HG03469 (cell line): ENCODE measurements around the gene TGFBR3L.

ENCODE experiments used
- ATAC-seq: cut with Tn5 transposase; IDR thresholded peaks from one replicate; pipeline ENCODE4 v1.9.1; 2021; ENCODE audit warnings: mild to moderate bottlenecking, moderate library complexity, moderate number of reproducible peaks; ENCODE audit not compliant: unreplicated experiment

The TGFBR3L gene

DNA sequence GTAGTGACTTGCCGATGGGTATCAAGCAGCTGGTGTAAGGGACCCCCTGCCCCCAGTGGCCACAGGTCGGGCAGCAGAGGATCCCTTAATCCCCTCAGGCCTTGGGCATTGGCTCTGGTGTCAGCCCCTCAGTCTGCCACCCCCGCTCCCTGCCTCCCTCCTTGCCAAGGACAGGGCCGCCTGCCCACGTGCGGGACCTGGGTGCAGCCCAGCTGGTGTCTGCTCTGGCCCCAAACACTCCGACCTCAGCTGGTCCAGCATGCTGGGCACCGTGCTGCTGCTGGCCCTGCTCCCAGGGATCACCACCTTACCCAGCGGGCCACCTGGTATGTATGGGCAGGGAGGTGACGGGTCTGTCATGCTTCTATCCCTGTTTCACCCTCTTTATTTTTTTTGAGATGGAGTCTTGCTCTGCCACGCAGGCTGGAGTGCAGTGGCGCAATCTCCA is at the start of gene TGFBR3L:
Gene TGFBR3L, plus strand, starts transcription at position 233 of the 448 bp plus-strand sequence.
- ATAC-seq = no peak

DNA sequence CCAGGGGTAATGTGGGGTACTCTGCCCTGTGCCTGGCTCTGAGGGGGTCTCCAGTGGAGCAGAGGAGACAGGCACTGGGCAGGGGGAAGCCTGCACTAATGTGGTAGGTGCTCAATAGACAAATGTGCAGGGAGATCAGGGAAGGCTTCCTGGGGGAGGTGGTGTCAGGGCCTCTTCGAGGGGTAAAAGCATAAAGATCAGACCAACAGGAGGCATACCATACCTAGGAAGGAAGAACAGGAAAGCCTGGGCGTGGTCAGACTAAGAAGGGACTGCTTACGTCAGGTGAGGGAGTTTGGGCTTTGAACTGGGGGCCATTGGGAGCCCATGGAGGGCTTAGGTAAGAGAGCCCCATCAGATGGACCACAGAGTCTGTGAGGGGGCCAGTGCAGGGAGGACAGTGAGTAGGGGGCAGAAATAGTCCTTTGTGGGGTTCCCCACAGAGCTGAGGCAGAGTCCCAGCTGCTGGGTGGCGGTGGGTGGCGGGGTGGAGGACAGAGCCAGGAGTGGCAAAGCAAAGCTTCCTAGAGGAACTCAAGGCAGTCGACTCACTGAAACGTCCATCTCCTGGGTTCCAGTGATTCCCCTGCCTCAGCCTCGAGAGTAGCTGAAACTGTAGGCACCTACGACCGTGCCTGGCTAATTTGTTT is 49.2 kb upstream of the TGFBR3L start:
- no peak for ATAC-seq

DNA sequence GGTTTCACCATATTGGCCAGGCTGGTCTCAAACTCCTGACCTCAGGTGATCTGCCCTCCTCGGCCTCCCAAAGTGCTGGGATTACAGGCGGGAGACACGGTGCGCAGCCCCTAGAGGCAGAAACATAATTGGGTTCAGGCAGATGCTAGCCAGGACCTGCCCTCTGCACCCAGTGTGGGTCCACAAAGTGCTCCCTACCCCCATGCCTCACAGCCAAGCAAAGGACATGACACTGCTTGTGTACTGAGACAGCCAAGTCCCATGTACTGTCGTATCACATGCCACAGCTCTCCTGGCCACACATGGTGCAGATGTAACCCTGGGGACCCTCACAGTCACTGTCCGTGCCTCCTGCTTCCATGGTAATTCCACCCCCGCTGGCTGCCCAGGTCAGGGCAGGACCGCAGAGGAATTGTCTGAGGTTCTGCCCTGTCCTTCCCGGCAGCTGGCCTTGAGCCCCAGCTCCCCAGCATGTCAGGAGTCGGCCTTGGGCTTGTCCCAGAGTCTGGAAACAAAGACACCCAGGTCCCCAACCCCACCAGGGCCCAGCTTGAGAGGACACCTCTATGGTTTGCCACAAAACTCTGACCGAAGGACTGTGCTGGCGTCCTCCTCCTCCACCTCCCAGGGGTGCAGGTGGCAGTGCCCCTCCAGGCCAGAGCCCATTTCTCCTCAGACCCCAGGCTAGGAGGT is 48.1 kb upstream of the TGFBR3L start:
- ATAC-seq = no peak

DNA sequence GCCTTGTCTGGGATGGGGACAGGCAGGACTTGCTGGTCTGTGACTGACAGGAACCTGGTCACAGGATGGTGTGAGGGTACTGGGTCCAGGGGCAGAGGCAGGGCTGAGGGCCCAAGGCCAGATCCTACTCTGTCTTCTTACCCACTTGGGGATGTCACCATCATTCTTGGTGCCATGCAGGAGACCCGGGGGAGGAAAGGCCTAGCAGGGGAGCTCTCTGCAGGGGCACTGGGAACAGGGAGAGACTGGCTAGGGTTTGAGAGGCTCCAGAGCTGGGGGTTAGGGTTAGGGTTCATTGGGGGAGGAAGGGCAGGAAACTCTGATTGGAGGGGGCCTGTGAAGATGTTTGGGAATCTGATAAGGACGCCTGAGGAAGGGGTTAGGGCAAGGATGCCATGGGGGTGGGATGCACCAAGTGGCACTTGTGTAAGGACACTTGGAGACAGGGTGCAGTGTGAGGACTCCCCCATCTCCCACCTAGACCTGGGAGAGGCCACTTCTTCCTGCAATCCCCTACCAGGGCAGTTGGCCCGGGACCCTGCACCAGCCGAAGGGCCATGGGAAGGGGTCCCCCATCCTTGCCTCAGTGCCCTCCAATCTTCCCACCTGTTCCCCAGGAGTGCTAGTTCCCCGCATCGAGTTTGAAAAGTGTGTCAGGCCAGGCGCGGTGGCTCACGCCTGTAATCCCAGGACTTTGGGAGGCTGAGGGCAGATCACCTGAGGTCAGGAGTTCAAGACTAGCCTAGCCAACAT is 47.4 kb upstream of the TGFBR3L start:
- no peak for ATAC-seq

DNA sequence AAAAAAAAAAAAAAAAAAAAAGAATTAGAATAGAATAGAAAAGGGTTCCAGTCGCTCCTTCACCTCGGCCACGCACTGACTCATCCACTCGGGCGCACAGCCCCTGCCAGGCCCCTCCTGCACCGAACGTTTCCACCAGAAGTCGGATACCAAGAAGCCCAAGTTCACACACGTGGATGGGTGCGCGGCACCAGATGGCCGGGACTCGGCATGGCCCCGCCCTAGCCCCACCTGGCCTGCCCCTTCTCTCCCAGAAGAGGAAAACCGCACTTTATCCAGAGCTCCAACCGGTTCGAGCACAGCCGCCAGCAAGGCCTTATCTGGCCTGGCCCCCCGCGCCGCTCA is 46.3 kb upstream of the TGFBR3L start:
- no peak for ATAC-seq

DNA sequence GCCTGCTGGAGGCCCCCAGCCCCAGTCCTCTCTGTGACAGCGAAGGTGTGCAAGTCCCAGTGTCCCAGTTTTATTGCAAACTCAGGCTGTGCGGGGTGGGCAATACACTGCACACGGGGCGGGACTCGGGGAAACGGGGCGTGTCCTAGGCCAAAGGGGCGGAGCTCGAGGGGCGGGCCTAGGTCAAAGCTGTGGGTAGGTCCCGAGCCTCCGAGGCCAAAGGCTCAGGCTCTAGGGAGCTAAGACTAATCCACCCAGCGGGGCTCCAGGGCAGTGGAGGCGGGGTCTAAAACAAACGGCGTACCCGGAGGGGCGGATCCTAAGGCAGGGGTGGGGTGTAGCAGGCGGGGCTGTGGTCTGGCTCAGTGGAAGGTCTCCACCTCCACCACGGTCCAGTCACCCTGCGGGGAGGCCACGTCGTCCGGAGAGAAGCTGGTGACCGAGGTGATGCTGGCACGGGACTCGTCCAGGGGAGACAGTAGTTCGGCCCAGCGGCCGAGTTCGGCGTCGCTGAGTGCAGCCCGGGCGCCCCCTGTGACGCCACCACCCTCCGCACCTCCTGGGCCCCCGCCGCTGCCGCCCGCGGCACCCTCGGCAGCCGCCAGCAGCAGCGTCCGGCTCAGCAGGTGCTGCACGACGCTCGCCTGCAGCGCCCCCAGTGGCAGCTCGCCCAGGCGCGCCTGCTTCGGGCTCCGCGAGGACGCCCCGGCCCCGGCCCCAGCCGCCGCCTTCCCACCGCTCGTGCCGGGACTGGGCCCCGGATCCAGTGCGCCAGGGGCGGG is 45.8 kb upstream of the TGFBR3L start:
- ATAC-seq = no peak

DNA sequence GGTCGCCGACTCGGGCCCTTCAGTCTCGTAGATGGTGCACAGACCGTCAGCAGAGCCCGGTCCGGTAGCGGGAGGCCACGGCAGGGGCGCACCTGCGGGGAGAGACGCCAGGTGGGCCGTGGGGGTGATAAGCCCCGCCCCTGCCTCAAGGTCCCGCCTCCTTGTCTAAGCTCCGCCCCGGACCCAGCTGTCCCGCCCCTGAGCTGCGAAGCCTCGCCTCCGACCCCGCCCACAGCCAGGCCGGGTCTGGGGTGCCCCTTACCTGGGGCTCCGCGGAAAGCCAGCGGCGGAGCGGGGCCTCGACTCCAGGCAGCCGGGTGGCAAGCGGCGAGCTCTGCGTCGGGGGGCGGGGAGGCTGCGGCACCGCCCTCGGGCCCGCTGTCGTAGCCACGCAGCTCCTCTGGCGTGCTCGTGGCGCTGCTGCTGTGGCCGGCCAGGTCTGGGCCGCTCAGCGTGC is 45.1 kb upstream of the TGFBR3L start:
- ATAC-seq = no peak

DNA sequence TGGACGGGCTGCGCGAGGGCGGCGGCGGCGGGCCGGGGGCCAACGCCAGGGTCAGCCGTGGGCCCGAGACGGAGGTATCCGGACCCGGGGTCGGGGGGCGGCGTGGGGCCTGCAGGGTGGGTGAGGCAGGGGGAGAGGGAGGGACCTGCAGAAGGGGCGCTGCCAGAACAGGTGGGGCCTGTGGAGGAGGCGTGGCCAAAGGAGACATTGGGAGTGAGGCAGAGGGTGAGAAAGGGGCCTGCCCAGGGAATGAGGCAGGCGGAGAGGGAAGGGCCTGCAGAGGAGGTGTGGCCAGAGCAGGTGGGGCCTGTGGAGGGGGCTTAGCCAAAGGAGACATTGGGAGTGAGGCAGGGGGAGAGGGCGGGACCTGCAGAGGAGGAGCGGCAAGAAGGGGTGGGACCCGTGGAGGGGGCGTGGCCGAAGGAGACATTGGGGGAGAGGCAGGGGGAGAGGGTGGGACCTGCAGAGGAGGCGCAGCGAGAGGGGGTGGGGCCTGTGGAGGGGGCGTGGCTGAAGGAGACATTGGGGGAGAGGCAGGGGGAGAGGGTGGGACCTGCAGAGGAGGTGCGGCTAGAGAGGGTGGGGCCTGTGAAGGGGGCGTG is 44.6 kb upstream of the TGFBR3L start:
- ATAC-seq = no peak

DNA sequence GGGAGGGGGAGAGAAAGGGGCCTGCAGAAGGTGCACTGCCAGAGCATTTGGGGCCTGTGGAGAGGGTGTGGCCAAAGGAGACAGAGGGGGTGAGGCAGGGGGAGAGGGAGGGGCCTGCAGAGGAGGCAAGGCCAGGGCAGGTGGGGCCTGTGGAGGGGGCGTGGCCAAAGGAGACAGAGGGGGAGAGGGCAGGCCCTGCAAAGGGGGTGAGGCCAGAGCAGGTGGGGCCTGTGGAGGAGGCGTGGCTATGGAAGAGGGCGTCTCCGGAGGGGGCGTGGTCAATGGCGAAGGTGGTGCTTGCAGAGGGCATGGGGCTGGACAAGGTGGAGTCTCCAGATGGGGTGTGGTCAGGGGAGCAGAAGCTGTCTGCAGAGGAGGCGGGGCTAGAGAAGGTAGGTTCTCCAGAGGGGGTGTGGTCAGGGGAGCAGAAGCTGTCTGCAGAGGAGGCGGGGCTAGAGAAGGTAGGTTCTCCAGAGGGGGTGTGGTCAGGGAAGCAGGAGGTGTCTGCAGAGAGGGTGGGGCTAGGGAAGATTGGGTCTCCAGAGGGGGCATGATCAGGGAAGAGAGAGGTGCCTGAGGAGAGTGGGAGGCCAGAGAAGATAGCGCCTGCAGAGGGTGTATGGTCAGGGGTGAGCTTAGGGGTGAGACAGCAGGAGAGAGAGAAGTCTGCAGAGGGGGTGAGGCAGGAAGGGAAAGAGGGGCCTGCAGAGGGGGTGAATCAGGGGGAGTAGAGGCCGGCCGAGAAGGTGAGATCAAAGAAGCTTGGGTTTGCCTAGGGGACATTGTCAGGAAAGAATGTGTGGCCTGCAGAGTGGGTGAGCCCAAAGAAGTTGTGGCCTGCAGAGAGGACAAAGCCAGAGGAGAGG is 43.8 kb upstream of the TGFBR3L start:
- no peak for ATAC-seq

DNA sequence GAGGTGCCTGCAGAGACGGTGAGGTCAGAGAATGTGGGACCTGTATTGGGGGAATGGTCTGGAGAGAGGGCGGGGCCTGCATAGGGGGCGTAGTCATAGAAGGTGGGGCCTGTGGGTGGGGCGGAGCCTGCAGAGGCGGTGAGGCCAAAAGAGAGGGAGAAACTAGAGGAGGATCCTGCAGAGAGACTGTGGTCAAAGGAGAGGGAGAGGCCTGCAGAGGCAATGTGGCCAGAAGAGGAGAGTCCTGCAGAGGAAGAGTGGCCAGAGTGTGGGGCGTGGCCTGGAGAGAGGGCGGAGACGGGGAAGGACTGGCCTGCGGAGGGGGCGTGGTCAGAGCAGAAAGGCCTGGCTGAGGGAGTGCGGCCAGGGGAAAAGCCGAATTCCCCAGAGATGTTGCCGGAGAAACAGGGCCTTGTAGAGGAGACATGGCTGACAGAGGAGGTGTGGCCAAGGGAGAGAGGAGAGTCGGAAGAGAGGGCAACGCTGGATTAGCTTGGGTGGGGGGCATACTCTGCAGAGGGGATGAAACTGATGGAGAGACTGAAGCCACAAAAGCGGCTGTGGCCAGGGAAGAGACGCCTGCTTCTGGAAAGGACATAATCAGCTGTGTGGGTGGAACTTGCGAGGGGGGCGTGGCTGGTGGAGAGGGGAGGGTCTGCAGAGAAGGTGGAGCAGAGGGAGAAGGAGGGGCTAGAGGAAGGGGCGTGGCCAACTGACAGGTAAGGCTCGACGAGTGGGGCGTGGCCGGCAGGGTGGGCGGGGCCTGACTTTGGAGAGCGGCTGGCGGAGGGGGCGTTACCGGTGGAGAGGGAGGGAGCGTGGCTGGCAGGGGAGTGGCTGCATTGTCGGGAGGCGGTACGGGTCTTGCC is 43.0 kb upstream of the TGFBR3L start:
- no peak for ATAC-seq

DNA sequence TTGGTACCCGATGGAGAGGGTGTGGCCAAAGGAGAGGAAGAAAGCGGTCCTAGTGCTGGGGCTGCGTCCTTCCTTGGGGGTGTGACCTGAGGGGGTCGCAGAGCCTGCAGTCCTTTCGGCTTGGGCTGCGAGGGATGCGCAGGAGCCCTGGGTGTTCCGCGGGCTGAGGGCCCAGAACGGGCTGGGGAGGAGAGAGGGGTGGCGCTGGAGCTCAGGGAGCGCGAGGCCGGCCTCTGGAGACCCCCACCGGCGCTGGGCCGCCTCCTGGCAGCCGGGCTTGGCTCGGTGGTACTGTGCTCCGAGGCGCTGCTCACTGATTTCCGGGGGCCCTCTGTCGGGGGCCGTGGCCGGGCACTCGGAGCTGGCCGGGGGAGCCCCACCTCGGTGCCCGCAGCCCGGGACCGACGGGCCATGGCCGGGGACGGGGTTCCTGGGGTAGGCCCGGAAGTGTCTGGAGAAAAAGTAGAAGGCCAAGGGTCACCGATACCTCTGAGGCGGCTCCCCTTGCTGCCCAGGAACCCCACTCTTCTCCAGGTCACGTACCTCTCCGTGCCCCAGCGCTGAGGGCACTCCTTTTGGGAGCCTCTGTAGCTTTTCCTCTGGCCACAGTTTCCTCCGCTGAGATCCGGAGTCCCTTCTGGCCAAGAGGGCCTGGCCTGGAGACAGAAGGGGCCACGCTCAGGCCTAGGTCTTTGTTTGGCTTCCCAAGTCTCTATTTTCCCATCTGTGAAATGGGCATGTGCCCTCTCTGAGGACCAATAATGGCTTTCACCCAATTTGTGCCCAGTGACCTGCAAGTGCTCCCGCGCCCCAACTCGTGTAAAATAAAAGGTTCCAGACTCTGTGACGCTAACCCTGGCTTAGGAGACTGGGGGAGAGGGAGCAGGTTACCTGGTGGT is 42.1 kb upstream of the TGFBR3L start:
- ATAC-seq = no peak

DNA sequence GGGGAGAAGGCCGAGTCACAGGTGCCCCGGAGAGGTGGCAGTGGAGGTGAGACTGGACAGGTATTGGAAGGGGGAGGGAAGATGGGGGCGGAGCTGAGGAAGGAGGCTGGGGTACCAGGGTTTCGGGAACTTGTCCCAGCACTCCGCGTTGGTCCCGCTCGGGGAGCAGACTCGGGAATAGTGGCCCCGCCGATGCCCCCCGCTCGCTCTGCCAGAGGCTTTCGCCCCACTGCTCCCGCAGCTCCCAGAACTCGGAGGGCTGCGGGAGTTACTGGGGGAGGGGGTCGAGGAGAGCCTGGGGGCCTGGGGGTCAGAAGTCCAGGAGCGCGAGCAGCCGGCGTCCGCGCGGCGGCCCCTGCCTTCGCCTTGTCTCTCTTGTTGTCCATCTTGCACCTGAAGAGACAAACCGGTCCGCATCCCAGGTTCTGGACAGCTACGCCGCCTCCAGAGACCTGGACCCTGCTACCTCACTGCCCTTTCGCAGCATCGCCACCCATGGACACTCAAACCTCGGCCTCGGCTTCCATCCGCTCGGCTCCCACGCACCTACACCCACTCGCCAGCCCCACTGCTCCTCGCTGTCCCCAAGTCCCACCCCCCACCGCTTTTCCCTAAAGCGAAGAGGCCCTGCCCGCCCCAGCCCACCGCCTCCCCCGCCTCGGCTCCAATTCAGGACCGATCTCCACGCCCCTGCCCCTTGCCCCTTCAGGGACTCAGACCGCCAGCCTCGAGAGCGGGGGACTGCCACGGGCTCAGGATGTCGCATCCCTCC is 41.1 kb upstream of the TGFBR3L start:
- no peak for ATAC-seq

DNA sequence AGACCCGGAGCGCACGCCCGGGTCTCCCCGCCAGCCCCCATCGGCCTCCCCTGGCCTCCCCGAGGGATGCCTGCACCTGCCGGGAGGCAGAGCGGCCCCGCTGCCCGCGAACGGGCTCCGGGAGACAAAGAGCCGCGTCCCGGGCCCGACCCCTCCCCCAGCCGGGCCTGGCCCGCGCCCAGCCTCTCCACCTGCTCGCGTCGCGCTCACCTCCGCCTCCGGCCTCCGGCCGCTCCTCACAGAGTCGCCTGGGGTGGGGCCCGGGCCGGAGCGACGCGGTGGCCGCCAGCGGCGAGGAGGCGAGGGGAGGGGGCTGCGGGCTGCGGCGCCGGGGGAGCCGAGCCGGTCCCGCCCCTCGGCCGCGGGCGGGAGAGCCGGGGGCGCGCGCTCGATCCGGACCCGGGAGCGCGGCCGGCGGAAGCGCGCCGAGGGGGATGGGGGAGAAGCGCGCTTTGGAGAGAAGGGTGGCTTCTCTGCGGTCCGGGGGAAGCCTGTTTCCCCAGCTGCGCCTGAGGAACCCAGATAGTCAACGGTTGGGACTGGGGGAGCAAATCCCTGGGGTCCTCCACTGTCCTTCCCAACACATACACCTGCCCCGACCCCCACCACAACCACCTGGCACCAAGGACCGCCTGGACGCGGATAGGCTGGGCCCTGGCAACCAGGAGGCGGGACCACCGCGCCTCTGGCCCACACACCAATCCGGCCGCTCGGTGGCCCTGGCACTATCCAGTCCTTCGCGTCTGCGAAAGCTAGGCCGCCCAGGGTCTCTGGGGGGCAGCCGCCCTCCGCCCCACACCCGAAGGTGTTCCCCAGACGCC is 40.3 kb upstream of the TGFBR3L start, which contains the start of gene PRR36:
Gene PRR36, minus strand, starts transcription at position 315 of the 821 bp plus-strand sequence. CDS start 701 bp downstream, outside the sequence.
- no peak for ATAC-seq

DNA sequence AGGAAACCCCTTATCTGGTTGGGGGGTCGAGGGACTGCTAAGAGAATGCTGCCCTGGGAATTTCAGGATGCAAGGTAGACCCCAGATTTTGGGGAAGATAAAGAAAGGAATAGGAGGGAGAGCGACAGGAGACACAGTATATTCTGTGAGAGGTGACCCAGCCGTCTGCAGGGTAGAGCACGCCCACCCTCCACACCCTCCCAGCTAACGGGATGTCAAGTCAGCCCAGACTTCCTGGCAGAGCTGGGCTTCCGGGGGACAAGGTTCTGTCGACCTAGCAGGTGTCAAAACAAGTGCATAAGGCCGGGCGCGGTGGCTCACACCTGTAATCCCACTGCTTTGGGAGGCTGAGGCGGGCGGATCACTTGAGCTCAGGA is 39.7 kb upstream of the TGFBR3L start:
- ATAC-seq = no peak

DNA sequence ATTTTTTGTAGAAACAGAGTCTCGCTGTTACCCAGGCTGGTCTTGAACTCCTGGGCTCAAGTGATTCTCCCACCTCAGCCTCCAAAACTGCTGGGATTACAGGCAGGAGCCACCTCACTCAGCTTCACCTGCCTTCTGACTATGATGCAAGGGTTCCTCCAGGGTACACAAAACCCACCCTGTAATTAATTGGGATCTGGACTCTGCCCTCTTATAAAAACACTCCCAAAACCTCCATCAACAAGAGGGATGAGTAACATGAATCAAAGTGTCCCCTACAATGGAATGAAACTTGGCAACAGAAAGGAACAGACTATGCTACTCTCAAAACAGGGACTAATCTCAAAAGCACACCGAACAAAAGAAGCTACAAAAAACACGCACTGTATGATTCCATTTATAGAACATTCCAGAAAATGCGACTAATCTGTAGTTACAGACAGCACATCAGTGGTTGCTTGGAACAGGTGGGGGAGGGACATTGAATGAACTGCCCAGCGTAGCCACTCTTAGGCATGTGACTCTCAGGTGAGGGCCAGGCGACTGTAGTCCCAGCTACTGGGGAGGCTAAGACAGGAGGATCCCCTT is 37.3 kb upstream of the TGFBR3L start:
- ATAC-seq = no peak
